HepG2 (cell line): Measurements from ENCODE around the gene SLIT3. TPM values are rescaled to one million over a fixed set of nuclear protein-coding genes. Genes with fewer than 3 reads are reported as not detected.

Source experiments
- ATAC-seq: fragments of 200-7000 bp; cut with Tn5 transposase; 3 replicates; pipeline ENCODE4 v1.9.1; 2020; ENCODE audit warnings: mild to moderate bottlenecking, moderate library complexity
- BruUV-seq: library from RNA; stranded (reverse); fragments of 400-500 nt; replicated peaks from 2 replicates; lab custom pipeline; 2021; lab: Mats Ljungman, UMichigan
- CTCF ChIA-PET: fragments of 300-600 bp; formaldehyde crosslinking; extraction: SDS; loops from one replicate; lab custom pipeline; 2021; ENCODE audit warnings: low total read pairs, inconsistent platforms, low intra/inter-chr PET ratio; lab: Yijun Ruan, JAX
- POLR2A ChIA-PET: fragments of 350-600 bp; sonication (Branson Sonifier 250); formaldehyde crosslinking; loops from one replicate; lab custom pipeline; 2020; ENCODE audit warnings: antibody characterized with exemption, inconsistent platforms; lab: Yijun Ruan, JAX
- DNase-seq: peaks from one replicate; pipeline ENCODE4 v3.0.0-alpha.2; 2015; ENCODE audit warnings: low spot score
- FAIRE-seq: peaks from 3 replicates; lab custom pipeline; 2011; peaks lifted over from hg19 to GRCh38; lab: Jason Lieb, UNC
- H2AFZ ChIP-seq: one replicate; pipeline ENCODE4 v1.6.1; 2011; ENCODE audit warnings: low read length, inconsistent platforms
- H3K27ac ChIP-seq: fragments of 300-600 bp; 3 replicates; pipeline ENCODE4 v1.8.0; 2011; ENCODE audit warnings: mixed run types, mild to moderate bottlenecking, mixed read lengths, low read length, inconsistent platforms; ENCODE audit not compliant: insufficient read depth; ENCODE audit errors: extremely low read length
- H3K27me3 ChIP-seq, 2 experiments: fragments of 200-600 bp in 1 of 2; 2 replicates in 1 of 2; 3 replicates in 1 of 2; pipeline versions ENCODE4 v1.6.0 to v1.8.0; 2011; ENCODE audit warnings: low read length in 2 of 2, mild to moderate bottlenecking in 2 of 2, moderate library complexity in 2 of 2, inconsistent platforms in 1 of 2; ENCODE audit not compliant: insufficient read depth in 2 of 2, control insufficient read depth in 1 of 2
- H3K36me3 ChIP-seq, 2 experiments: fragments of 200-600 bp in 1 of 2; replicated peaks in 1 of 2; 2 replicates in 1 of 2; 3 replicates in 1 of 2; pipeline versions ENCODE4 v1.5.1 to v1.8.0; 2011; ENCODE audit warnings: low read length in 2 of 2, inconsistent platforms in 1 of 2; ENCODE audit not compliant: insufficient read depth in 2 of 2, control insufficient read depth in 1 of 2
- H3K4me1 ChIP-seq: 2 replicates; pipeline ENCODE4 v1.5.1; 2012; ENCODE audit warnings: low read length, inconsistent platforms; ENCODE audit not compliant: insufficient read depth
- H3K4me2 ChIP-seq: 2 replicates; pipeline ENCODE4 v1.6.0; 2011; ENCODE audit warnings: low read depth, low read length, inconsistent platforms
- H3K4me3 ChIP-seq, 3 experiments: fragments of 200-600 bp in 1 of 3; sonication (generic), shearing (Covaris generic) in 1 of 3; replicated peaks in 1 of 3; 2 replicates each; pipeline ENCODE4 v1.5.1; 2011 to 2016; ENCODE audit warnings: low read length in 3 of 3, inconsistent platforms in 2 of 3, low read depth in 2 of 3, mild to moderate bottlenecking in 2 of 3, control low read depth in 1 of 3, mixed read lengths in 1 of 3; ENCODE audit not compliant: insufficient read depth in 1 of 3
- H3K79me2 ChIP-seq: one replicate; pipeline ENCODE4 v1.6.1; 2011; ENCODE audit warnings: low read length, inconsistent platforms; ENCODE audit not compliant: insufficient read depth
- H3K9ac ChIP-seq: 2 replicates; pipeline ENCODE4 v1.6.0; 2011; ENCODE audit warnings: mild to moderate bottlenecking, low read depth, low read length, inconsistent platforms; ENCODE audit not compliant: insufficient read depth
- H3K9me3 ChIP-seq: 2 replicates; pipeline ENCODE4 v1.5.1; 2012; ENCODE audit warnings: mild to moderate bottlenecking, low read length
- H4K20me1 ChIP-seq: 2 replicates; pipeline ENCODE4 v1.6.0; 2011; ENCODE audit warnings: inconsistent platforms, mild to moderate bottlenecking, low read length, moderate library complexity; ENCODE audit not compliant: insufficient read depth
- DNMT1 ChIP-seq: sonication (generic); formaldehyde crosslinking; IDR thresholded peaks from 2 replicates; pipeline ENCODE4 v1.5.1; 2020; ENCODE audit warnings: mild to moderate bottlenecking, missing genetic modification reagents
- FIP1L1 ChIP-seq: fragments of 200-400 bp; formaldehyde crosslinking; IDR thresholded peaks from 2 replicates; pipeline ENCODE4 v1.6.1; 2018; ENCODE audit warnings: low read depth, mild to moderate bottlenecking, low read length, moderate library complexity, borderline replicate concordance; ENCODE audit not compliant: insufficient read depth
- MXD4 ChIP-seq: IDR thresholded peaks from 2 replicates; pipeline ENCODE4 v1.6.1; 2016; ENCODE audit warnings: mild to moderate bottlenecking, missing biosample characterization, missing genetic modification reagents
- RARA ChIP-seq: IDR thresholded peaks from 2 replicates; pipeline ENCODE4 v1.6.1; 2016; ENCODE audit warnings: missing genetic modification reagents, missing compliant biosample characterization
- RARG ChIP-seq: sonication (generic); formaldehyde crosslinking; IDR thresholded peaks from 2 replicates; pipeline ENCODE4 v1.4.0; 2020; ENCODE audit warnings: low read depth, mild to moderate bottlenecking, missing genetic modification reagents
- RCOR2 ChIP-seq: IDR thresholded peaks from 2 replicates; pipeline ENCODE4 v1.6.1; 2016; ENCODE audit warnings: missing biosample characterization, missing genetic modification reagents
- YEATS2 ChIP-seq: sonication (generic); formaldehyde crosslinking; IDR thresholded peaks from 2 replicates; pipeline ENCODE4 v1.4.0; 2020; ENCODE audit warnings: missing genetic modification reagents, borderline replicate concordance
- ZMAT3 ChIP-seq: sonication (generic); formaldehyde crosslinking; conservative IDR thresholded peaks from 2 replicates; pipeline ENCODE4 v1.7.0; 2021; ENCODE audit warnings: missing genetic modification reagents
- ZNF292 ChIP-seq: sonication (generic); formaldehyde crosslinking; IDR thresholded peaks from 2 replicates; pipeline ENCODE4 v1.8.1; 2022; ENCODE audit warnings: mild to moderate bottlenecking, low read depth, missing genetic modification reagents, borderline replicate concordance
- ZNF460 ChIP-seq: sonication (generic); formaldehyde crosslinking; IDR thresholded peaks from 2 replicates; pipeline ENCODE4 v1.5.1; 2020; ENCODE audit warnings: missing genetic modification reagents, mild to moderate bottlenecking, borderline replicate concordance
- ZNF558 ChIP-seq: sonication (generic); formaldehyde crosslinking; IDR thresholded peaks from 2 replicates; pipeline ENCODE4 v1.9.0; 2022; ENCODE audit warnings: mild to moderate bottlenecking, missing genetic modification reagents, borderline replicate concordance
- WGBS: methylation state at CpG from one replicate; pipeline ENCODE4 v1.1.6; 2017; ENCODE audit warnings: low lambda C conversion rate; 5-methylcytosine and 5-hydroxymethylcytosine counted together
- in situ Hi-C: cut with HindIII; loops from 2 replicates; pipeline ENCODE4 v1.10.0; 2017; ENCODE audit warnings: low pct_unique_long_range_greater_than_20kb; ENCODE audit not compliant: extremely low pct_ligation_motif_present
- intact Hi-C: fragments of 100-400 bp; cut with micrococcal nuclease; formaldehyde crosslinking; loops from one replicate; pipeline ENCODE4 v1.10.0; 2022; ENCODE audit not compliant: unreplicated experiment
- polyA plus RNA-seq, 8 experiments: library from polyadenylated mRNA; depleted of rRNA in 3 of 8; stranded (reverse) in 7 of 8; unstranded in 1 of 8; fragments of >200 nt; fragmentation: Illumina TruSeq in 4 of 8; extraction: Trizol in 4 of 8; gene quantifications; 2 replicates each; pipeline versions ENCODE4 v1.2.1 to v1.2.3, GENCODE V29; 2011 to 2016; ENCODE audit warnings: low read depth in 4 of 8, missing spikeins in 1 of 8, mixed read lengths in 1 of 8; ENCODE audit not compliant: insufficient read depth in 1 of 8
- total RNA-seq, 5 experiments: library from RNA; depleted of rRNA; stranded (reverse); fragments of >200 nt; fragmentation: Illumina TruSeq; extraction: Trizol; gene quantifications; 2 replicates each; pipeline ENCODE4 v1.2.3, GENCODE V29; 2016; ENCODE audit warnings: low read depth in 1 of 5
- TF ChIP-seq, protein P1 (sequence below): sonication (generic); formaldehyde crosslinking; IDR thresholded peaks from 2 replicates; pipeline ENCODE4 v1.8.0; 2022; ENCODE audit warnings: mild to moderate bottlenecking, missing genetic modification reagents, moderate library complexity
- TF ChIP-seq, protein P2 (sequence below): IDR thresholded peaks from 2 replicates; pipeline ENCODE4 v1.6.1; 2016; ENCODE audit warnings: control low read depth
- TF ChIP-seq, protein P3 (sequence below): sonication (generic); formaldehyde crosslinking; IDR thresholded peaks from 2 replicates; pipeline ENCODE4 v1.8.1; 2023; ENCODE audit warnings: mild to moderate bottlenecking, inconsistent platforms, moderate library complexity, missing genetic modification reagents, borderline replicate concordance
- TF ChIP-seq, protein P4 (sequence below): IDR thresholded peaks from 2 replicates; pipeline ENCODE4 v1.6.1; 2016; ENCODE audit warnings: missing compliant biosample characterization, missing genetic modification reagents, borderline replicate concordance
- TF ChIP-seq, protein P5 (sequence below): sonication (generic); formaldehyde crosslinking; IDR thresholded peaks from 2 replicates; pipeline ENCODE4 v1.8.1; 2023; ENCODE audit warnings: missing genetic modification reagents, inconsistent platforms, borderline replicate concordance
- TF ChIP-seq, protein P6 (sequence below): sonication (generic); formaldehyde crosslinking; IDR thresholded peaks from 2 replicates; pipeline ENCODE4 v1.5.0; 2020; ENCODE audit warnings: mild to moderate bottlenecking, missing genetic modification reagents

Gene SLIT3
- total and polyA plus RNA-seq, 2 of the 13 experiments (the other 11 are each of a cell fraction or from before 2014, with no cell fraction given) = not detected

DNA sequence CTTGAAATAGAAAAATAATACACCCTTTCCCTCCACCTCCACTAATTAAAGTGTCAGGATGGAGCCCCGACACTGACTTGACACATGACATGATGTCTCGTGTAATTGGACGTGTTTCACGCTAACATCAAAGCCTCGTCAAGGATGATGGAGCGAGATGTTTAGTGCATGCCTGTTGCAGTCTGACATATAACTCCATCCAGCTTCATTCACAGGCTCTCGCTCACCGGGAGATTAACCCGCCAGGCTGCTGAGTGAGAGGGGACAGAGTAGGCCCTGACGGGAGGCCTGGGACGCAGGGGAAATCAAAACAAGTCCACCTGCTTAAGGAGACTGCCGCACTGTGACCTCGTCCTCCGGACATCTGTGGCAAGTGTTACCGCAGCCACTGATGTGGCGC is 263.5 kb downstream of the SLIT3 start:
- POLR2A ChIA-PET = no interaction called here
- no peak for FAIRE-seq
- no peak overlapping the region for H3K4me2 ChIP-seq
- no peak for DNase-seq
- no peak overlapping the region for H2AFZ ChIP-seq
- ATAC-seq = no peak
- no TSS peak for BruUV-seq
- H3K4me1 ChIP-seq = no peaks in the 10 kb centered on the region
- in situ Hi-C loops = no loop called here
- CTCF ChIA-PET = no interaction called here
- intact Hi-C loops = no loop called here
- no peaks in the 10 kb centered on the region for H3K36me3 ChIP-seq
- 49% methylated on average over 10 of the region's 16 CpGs for WGBS
- H4K20me1 ChIP-seq = no peaks in the 10 kb centered on the region
- H3K27ac ChIP-seq = no peak overlapping the region
- H3K27me3 ChIP-seq = no peaks in the 10 kb centered on the region
- no peaks in the 10 kb centered on the region for H3K9me3 ChIP-seq
- no peaks in the 10 kb centered on the region for H3K79me2 ChIP-seq
- no peak overlapping the region for H3K4me3 ChIP-seq
- H3K9ac ChIP-seq = no peak overlapping the region
- TF ChIP-seq RARA (CRISPR knock-in tag) (no peak), ZMAT3 (CRISPR knock-in tag) (no peak), DNMT1 (CRISPR knock-in tag) (no peak), RARG (no peak), ZNF292 (CRISPR knock-in tag) (no peak), FIP1L1 (no peak), MXD4 (CRISPR knock-in tag) (no peak), ZNF558 (CRISPR knock-in tag) (no peak), ZNF460 (CRISPR knock-in tag) (no peak), YEATS2 (CRISPR knock-in tag) (no peak), RCOR2 (CRISPR knock-in tag) (no peak)
- TF ChIP-seq, protein P1, sequence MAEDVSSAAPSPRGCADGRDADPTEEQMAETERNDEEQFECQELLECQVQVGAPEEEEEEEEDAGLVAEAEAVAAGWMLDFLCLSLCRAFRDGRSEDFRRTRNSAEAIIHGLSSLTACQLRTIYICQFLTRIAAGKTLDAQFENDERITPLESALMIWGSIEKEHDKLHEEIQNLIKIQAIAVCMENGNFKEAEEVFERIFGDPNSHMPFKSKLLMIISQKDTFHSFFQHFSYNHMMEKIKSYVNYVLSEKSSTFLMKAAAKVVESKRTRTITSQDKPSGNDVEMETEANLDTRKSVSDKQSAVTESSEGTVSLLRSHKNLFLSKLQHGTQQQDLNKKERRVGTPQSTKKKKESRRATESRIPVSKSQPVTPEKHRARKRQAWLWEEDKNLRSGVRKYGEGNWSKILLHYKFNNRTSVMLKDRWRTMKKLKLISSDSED (CRISPR knock-in tag) = no peak
- TF ChIP-seq, protein P2, sequence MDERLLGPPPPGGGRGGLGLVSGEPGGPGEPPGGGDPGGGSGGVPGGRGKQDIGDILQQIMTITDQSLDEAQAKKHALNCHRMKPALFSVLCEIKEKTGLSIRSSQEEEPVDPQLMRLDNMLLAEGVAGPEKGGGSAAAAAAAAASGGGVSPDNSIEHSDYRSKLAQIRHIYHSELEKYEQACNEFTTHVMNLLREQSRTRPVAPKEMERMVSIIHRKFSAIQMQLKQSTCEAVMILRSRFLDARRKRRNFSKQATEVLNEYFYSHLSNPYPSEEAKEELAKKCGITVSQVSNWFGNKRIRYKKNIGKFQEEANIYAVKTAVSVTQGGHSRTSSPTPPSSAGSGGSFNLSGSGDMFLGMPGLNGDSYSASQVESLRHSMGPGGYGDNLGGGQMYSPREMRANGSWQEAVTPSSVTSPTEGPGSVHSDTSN (CRISPR knock-in tag) = no peak
- TF ChIP-seq, protein P3, sequence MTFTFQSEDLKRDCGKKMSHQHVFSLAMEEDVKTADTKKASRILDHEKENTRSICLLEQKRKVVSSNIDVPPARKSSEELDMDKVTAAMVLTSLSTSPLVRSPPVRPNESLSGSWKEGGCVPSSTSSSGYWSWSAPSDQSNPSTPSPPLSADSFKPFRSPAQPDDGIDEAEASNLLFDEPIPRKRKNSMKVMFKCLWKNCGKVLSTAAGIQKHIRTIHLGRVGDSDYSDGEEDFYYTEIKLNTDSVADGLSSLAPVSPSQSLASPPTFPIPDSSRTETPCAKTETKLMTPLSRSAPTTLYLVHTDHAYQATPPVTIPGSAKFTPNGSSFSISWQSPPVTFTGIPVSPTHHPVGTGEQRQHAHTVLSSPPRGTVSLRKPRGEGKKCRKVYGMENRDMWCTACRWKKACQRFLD (CRISPR knock-in tag) = no peak
- TF ChIP-seq, protein P4, sequence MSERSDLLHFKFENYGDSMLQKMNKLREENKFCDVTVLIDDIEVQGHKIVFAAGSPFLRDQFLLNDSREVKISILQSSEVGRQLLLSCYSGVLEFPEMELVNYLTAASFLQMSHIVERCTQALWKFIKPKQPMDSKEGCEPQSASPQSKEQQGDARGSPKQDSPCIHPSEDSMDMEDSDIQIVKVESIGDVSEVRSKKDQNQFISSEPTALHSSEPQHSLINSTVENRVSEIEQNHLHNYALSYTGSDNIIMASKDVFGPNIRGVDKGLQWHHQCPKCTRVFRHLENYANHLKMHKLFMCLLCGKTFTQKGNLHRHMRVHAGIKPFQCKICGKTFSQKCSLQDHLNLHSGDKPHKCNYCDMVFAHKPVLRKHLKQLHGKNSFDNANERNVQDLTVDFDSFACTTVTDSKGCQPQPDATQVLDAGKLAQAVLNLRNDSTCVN (CRISPR knock-in tag) = no peak
- TF ChIP-seq, protein P5, sequence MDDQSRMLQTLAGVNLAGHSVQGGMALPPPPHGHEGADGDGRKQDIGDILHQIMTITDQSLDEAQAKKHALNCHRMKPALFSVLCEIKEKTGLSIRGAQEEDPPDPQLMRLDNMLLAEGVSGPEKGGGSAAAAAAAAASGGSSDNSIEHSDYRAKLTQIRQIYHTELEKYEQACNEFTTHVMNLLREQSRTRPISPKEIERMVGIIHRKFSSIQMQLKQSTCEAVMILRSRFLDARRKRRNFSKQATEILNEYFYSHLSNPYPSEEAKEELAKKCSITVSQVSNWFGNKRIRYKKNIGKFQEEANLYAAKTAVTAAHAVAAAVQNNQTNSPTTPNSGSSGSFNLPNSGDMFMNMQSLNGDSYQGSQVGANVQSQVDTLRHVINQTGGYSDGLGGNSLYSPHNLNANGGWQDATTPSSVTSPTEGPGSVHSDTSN (CRISPR knock-in tag) = no peak
- TF ChIP-seq, protein P6, sequence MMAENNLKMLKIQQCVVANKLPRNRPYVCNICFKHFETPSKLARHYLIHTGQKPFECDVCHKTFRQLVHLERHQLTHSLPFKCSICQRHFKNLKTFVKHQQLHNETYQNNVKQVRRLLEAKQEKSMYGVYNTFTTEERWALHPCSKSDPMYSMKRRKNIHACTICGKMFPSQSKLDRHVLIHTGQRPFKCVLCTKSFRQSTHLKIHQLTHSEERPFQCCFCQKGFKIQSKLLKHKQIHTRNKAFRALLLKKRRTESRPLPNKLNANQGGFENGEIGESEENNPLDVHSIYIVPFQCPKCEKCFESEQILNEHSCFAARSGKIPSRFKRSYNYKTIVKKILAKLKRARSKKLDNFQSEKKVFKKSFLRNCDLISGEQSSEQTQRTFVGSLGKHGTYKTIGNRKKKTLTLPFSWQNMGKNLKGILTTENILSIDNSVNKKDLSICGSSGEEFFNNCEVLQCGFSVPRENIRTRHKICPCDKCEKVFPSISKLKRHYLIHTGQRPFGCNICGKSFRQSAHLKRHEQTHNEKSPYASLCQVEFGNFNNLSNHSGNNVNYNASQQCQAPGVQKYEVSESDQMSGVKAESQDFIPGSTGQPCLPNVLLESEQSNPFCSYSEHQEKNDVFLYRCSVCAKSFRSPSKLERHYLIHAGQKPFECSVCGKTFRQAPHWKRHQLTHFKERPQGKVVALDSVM (CRISPR knock-in tag) = no peak
